ENCODE measurements around the gene MAPK4.
"Not testable (repeated sequence)": the region's sequence is repeated elsewhere in the genome, so short reads cannot be mapped to it uniquely, and the experiment has no call there.

The MAPK4 gene

DNA sequence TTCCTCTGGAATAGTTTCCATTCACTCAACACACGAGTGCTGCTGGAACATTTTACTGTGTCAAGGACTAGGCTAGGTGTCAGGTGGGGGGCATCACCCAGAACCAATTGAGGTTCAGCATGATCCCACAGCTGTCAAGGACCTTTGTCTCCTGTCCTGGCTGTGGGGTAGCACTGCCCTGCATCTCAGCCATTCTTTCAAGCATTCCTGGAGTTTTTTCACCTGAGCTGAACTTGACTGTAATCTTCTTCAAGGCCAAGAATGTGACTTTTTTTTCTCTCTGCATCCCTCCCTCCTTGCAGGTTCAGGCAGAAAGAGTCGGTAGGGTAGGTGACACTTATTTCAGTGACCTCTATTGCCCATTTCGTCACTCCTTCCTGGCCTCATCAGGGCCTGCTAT lies 3.5 kb downstream of the MAPK4 start:
- FAIRE-seq: no peak

DNA sequence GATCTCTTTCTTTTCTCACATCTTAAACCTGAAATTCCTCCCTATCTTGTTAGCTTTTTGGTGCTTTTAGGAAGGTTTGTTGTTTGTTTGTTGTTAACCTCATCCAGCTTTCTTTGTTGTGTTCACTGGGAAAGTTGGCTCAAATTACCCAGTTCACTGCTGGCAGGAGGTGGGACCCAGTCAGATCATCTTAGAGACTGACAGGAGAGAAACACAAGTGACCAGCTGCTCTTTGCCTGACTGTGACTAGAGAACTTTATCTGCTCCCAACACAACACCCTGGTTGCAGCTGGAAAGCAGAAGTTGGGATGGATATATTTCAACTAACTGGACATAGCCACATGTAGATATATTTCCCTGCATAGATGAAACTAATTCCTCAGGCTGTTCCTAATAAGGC lies 10.0 kb downstream of the MAPK4 start:
- no peak for DNase-seq (ENCODE audit: insufficient read length, low spot score)
- no peak for TF ChIP-seq CTCF (IDR thresholded peaks at IDR 0.05; ENCODE audit: insufficient read depth, missing control alignments)
- FAIRE-seq: no peak

More for the DNA sequence above, 3.5 kb downstream of the MAPK4 start:
- DNase-seq (ENCODE audit: insufficient read length, low spot score): no peak
- no peak for TF ChIP-seq CTCF (IDR thresholded peaks at IDR 0.05; ENCODE audit: insufficient read depth, missing control alignments)

DNA sequence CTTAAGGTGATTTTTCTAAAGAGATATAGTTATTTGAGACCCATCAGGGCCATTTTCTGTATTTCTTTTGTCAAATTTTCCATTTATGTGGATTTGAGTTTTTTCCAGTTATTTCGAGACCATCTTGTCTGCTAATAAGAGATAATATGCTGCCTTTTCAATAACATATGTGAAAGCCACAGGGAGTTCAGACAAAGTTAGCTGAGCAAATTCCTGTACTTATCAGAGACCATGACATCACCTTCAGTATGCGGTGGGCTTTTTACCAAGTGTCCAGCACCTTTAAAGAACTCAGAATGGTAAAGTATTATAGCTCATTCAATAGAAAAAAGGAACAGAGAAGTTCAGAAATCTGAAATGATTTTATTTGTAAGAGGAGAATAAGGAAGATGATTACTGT lies 11.7 kb downstream of the MAPK4 start:
- no peak for TF ChIP-seq CTCF (IDR thresholded peaks at IDR 0.05; ENCODE audit: insufficient read depth, missing control alignments)
- FAIRE-seq (no peak), DNase-seq (ENCODE audit: insufficient read length, low spot score) (no peak)

- FAIRE-seq; DNase-seq (ENCODE audit: insufficient read length, low spot score): not testable (repeated sequence)
Measured at GRCh38 chr18:50573196-50573595, 13.3 kb downstream of the MAPK4 start.

- FAIRE-seq: no peak
- DNase-seq (ENCODE audit: insufficient read length, low spot score): no peak
- no peak for TF ChIP-seq CTCF (IDR thresholded peaks at IDR 0.05; ENCODE audit: insufficient read depth, missing control alignments)
Measured at GRCh38 chr18:50573679-50574078, 13.8 kb downstream of the MAPK4 start.

DNA sequence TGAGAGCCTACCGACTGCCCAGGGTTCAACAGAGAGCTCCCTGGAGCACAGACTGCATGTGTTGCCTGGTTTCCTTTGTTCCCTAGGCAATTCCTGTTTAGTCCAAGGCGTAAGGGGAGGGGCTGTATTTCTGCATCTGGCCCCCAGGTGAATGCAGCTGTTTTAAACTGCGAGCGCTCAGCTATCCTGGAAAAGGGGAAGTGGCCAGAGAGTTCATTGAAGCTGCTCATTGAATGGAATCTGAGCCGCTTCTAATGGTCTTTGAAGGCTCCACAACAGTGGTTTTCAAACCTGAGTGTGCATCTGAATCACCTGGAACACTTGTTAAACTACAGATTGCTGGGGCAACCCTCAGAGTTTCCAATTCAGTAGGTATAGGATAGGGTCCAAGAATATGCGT lies 18.1 kb downstream of the MAPK4 start:
- DNase-seq (ENCODE audit: insufficient read length, low spot score) (no peak), FAIRE-seq (no peak)
- TF ChIP-seq CTCF (IDR thresholded peaks at IDR 0.05; ENCODE audit: insufficient read depth, missing control alignments): no peak

DNA sequence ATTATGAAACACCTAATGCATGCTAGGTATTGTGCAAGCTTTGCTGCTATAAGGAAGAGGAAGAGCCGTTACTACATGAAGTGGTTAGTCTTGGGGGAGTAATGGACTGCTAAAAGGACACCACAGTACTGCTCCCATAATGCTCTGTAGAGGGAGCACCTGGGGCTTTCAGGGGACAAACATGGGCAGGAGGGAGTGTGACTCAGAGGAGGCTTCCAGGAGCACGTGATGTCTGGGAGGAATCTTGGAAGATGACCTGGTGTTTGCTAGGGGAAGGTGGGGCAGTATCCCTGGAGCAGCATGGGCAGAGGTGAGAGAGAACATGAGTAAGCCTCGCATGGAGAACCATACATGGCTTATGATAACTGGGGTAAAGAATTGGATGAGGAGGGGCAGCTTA lies 18.8 kb downstream of the MAPK4 start:
- DNase-seq (ENCODE audit: insufficient read length, low spot score) (no peak), FAIRE-seq (no peak)
- TF ChIP-seq CTCF (IDR thresholded peaks at IDR 0.05; ENCODE audit: insufficient read depth, missing control alignments): no peak

DNA sequence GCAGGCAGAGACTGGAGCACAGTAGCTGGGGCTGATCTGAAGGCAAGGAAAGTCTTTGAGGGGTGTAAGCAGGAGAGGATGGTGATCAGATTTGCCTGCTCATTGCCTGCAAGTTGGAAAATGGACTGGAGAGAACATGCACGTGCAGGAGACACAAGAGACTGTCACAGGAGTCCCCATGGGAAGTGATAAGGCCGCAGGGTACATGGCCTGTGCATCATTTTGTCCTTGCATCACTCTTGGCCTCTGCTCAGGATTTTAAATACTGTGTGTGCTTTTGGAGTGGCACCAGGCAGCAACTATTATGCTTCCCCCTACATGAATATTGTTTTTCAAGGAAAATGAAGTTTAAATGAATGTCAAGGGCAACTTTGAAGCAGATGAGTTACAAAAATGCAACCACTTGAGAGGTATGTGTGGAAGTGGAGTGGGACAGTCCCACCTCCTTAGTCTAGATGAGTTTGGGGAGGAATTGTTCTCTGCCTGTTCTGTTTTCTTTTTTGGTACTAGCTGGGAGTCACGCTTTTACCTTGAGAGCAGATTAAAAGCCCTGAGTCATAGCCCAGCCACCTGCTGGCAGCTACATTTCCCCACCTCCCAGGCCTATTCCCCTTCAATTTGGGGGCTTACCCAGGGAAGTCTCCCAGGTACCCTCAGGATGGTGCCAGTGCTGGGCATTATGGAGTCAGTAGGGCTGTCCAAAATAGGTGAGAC lies 19.3 kb downstream of the MAPK4 start:
- FAIRE-seq (no peak), DNase-seq (ENCODE audit: insufficient read length, low spot score) (no peak)
- no peak for TF ChIP-seq CTCF (IDR thresholded peaks at IDR 0.05; ENCODE audit: insufficient read depth, missing control alignments)

Measured in D721Med (cell line).